K562 (cell line): ENCODE results near the gene FAM234A. TPM values are rescaled to one million over a fixed set of nuclear protein-coding genes. Genes with fewer than 3 reads are reported as not detected.

Experiments used
- ATAC-seq: fragments of 200-7000 bp; cut with Tn5 transposase; 3 replicates; pipeline ENCODE4 v1.9.1; 2020; ENCODE audit warnings: moderate library complexity
- BruUV-seq: library from RNA; stranded (reverse); fragments of 400-500 nt; replicated peaks from 2 replicates; lab custom pipeline; 2021; lab: Mats Ljungman, UMichigan
- CTCF ChIA-PET: fragments of 300-600 bp; formaldehyde crosslinking; extraction: SDS; loops from one replicate; lab custom pipeline; 2021; ENCODE audit warnings: low intra/inter-chr PET ratio; lab: Yijun Ruan, JAX
- POLR2A ChIA-PET: fragments of 300-600, 350-650 bp; sonication (Branson Sonifier 250); formaldehyde crosslinking; extraction: SDS; loops from one replicate; lab custom pipeline; 2021; ENCODE audit warnings: antibody characterized with exemption, inconsistent platforms; lab: Yijun Ruan, JAX
- DNase-seq, 4 experiments: peaks; one replicate each; pipeline versions ENCODE4 v3.0.0 to v3.0.0-alpha.2; 2011 to 2018; ENCODE audit warnings: low spot score in 3 of 4, mixed read lengths in 3 of 4; ENCODE audit errors: extremely low read depth in 1 of 4
- FAIRE-seq: peaks from 2 replicates; lab custom pipeline; 2011; peaks lifted over from hg19 to GRCh38; lab: Jason Lieb, UNC
- H2AFZ ChIP-seq: 2 replicates; pipeline ENCODE4 v1.6.0; 2011; ENCODE audit warnings: low read depth, low read length, control low read depth, inconsistent platforms
- H3K27ac ChIP-seq: fragments of 200-600 bp; 3 replicates; pipeline ENCODE4 v1.8.0; 2011; ENCODE audit warnings: low read depth, mild to moderate bottlenecking, control low read depth, inconsistent platforms, low read length, moderate library complexity, mixed read lengths; ENCODE audit errors: extremely low read depth
- H3K27me3 ChIP-seq, 2 experiments: fragments of 300-600 bp in 1 of 2; 2 replicates in 1 of 2; 3 replicates in 1 of 2; pipeline versions ENCODE4 v1.6.0 to v1.8.0; 2011; ENCODE audit warnings: inconsistent platforms in 2 of 2, low read length in 2 of 2, mild to moderate bottlenecking in 1 of 2, mixed read lengths in 1 of 2, moderate library complexity in 1 of 2; ENCODE audit not compliant: control insufficient read depth in 2 of 2, insufficient read depth in 2 of 2
- H3K36me3 ChIP-seq: fragments of 300-600 bp; 3 replicates; pipeline ENCODE4 v1.8.0; 2011; ENCODE audit warnings: mild to moderate bottlenecking, low read length, inconsistent platforms; ENCODE audit not compliant: control insufficient read depth, insufficient read depth
- H3K4me1 ChIP-seq, 2 experiments: fragments of 200-600 bp in 1 of 2; replicated peaks in 1 of 2; 2 replicates in 1 of 2; 3 replicates in 1 of 2; pipeline versions ENCODE4 v1.5.1 to v1.8.0; 2011; ENCODE audit warnings: inconsistent platforms in 2 of 2, low read length in 2 of 2, mild to moderate bottlenecking in 1 of 2, mixed read lengths in 1 of 2, moderate library complexity in 1 of 2; ENCODE audit not compliant: control insufficient read depth in 2 of 2, insufficient read depth in 2 of 2
- H3K4me2 ChIP-seq: 2 replicates; pipeline ENCODE4 v1.6.1; 2011; ENCODE audit warnings: low read length, control low read depth, inconsistent platforms, mixed read lengths; ENCODE audit not compliant: insufficient read depth
- H3K4me3 ChIP-seq: fragments of 200-600 bp; sonication (generic), shearing (Covaris generic); 2 replicates; pipeline ENCODE4 v1.5.1; 2016; ENCODE audit warnings: control low read depth, inconsistent platforms
- H3K79me2 ChIP-seq: fragments of 200-600 bp; 3 replicates; pipeline ENCODE4 v1.8.0; 2011; ENCODE audit warnings: low read length, inconsistent platforms; ENCODE audit not compliant: control insufficient read depth, insufficient read depth
- H3K9ac ChIP-seq, 2 experiments: 2 replicates each; pipeline versions ENCODE4 v1.6.0 to v1.6.1; 2011; ENCODE audit warnings: low read depth in 2 of 2, low read length in 2 of 2, control low read depth in 1 of 2, inconsistent platforms in 1 of 2, mild to moderate bottlenecking in 1 of 2, mixed read lengths in 1 of 2; ENCODE audit not compliant: insufficient read depth in 1 of 2
- H3K9me1 ChIP-seq: one replicate; pipeline ENCODE4 v1.6.0; 2011; ENCODE audit warnings: inconsistent platforms, mild to moderate bottlenecking, low read length, moderate library complexity; ENCODE audit not compliant: control insufficient read depth, insufficient read depth
- H3K9me3 ChIP-seq: replicated peaks from 2 replicates; pipeline ENCODE4 v1.5.1; 2011; ENCODE audit warnings: low read depth, low read length, inconsistent platforms; ENCODE audit not compliant: control insufficient read depth, insufficient read depth
- H4K20me1 ChIP-seq: replicated peaks from 2 replicates; pipeline ENCODE4 v1.6.1; 2011; ENCODE audit warnings: low read length, inconsistent platforms, mixed read lengths; ENCODE audit not compliant: control insufficient read depth, insufficient read depth
- BRD9 ChIP-seq: fragments of 450-650 bp; IDR thresholded peaks from 2 replicates; pipeline ENCODE4 v1.6.1; 2018; ENCODE audit warnings: low read depth; ENCODE audit not compliant: partially characterized antibody
- ETV1 ChIP-seq: fragments of 450-650 bp; conservative IDR thresholded peaks from 2 replicates; pipeline ENCODE4 v1.6.1; 2016; ENCODE audit warnings: missing genetic modification characterization, control low read depth, low read depth, missing compliant biosample characterization
- HDAC1 ChIP-seq, 2 experiments: fragments of 450-650 bp; IDR thresholded peaks; 2 replicates each; pipeline ENCODE4 v1.6.1; 2016 to 2017; ENCODE audit warnings: inconsistent platforms in 1 of 2, mild to moderate bottlenecking in 1 of 2, moderate library complexity in 1 of 2
- MAZ ChIP-seq, 2 experiments: fragments of 450-650 bp in 1 of 2; sonication (generic) in 1 of 2; formaldehyde crosslinking; IDR thresholded peaks in 1 of 2; conservative IDR thresholded peaks in 1 of 2; 2 replicates each; pipeline versions ENCODE4 v1.4.0 to v1.5.0; 2020; ENCODE audit warnings: mild to moderate bottlenecking in 1 of 2, missing genetic modification reagents in 1 of 2
- MGA ChIP-seq: fragments of 450-650 bp; IDR thresholded peaks from 2 replicates; pipeline ENCODE4 v1.6.1; 2016; ENCODE audit warnings: mild to moderate bottlenecking, moderate library complexity
- MTA2 ChIP-seq: fragments of 450-650 bp; IDR thresholded peaks from 2 replicates; pipeline ENCODE4 v1.6.1; 2016; ENCODE audit warnings: low read depth
- SPI1 ChIP-seq: IDR thresholded peaks from 2 replicates; pipeline ENCODE4 v1.6.1; 2011; ENCODE audit warnings: low read depth, low read length, control low read depth, borderline replicate concordance
- TCF7 ChIP-seq: sonication (generic); IDR thresholded peaks from 2 replicates; pipeline ENCODE4 v1.6.1; 2016; ENCODE audit warnings: antibody characterized with exemption, borderline replicate concordance
- ZNF324 ChIP-seq: fragments of 250-450 bp; sonication (Bioruptor Pico); IDR thresholded peaks from 2 replicates; pipeline ENCODE4 v1.4.0; 2020; ENCODE audit warnings: mild to moderate bottlenecking
- WGBS: fragments of 100-300 bp; shearing (Covaris generic); methylation state at CpG from one replicate; pipeline ENCODE4 v1.1.6; 2016; ENCODE audit warnings: low coverage, mixed read lengths; ENCODE audit not compliant: insufficient coverage; ENCODE audit errors: missing lambda C conversion rate; 5-methylcytosine and 5-hydroxymethylcytosine counted together
- in situ Hi-C: fragments of 300-500 bp; cut with MboI; formaldehyde crosslinking; loops from 4 replicates; pipeline ENCODE4 v1.15.0; 2018; ENCODE audit warnings: inconsistent platforms, mixed read lengths
- intact Hi-C: fragments of 100-400 bp; cut with micrococcal nuclease; formaldehyde crosslinking; loops from 2 replicates; pipeline ENCODE4 v1.14.2; 2022
- polyA plus RNA-seq, 8 experiments: library from polyadenylated mRNA; depleted of rRNA in 4 of 8; stranded (reverse) in 5 of 8; unstranded in 3 of 8; fragments of >200 nt; fragmentation: Nextera tagmentation in 2 of 8; fragmentation: Illumina TruSeq in 1 of 8; extraction: Ambion mirVana in 2 of 8; extraction: Trizol in 1 of 8; gene quantifications; 2 replicates each; pipeline versions ENCODE4 v1.2.1 to v1.2.3, GENCODE V29; 2011 to 2014; ENCODE audit warnings: inconsistent platforms in 1 of 8, missing spikeins in 1 of 8
- total RNA-seq, 7 experiments: library from RNA; depleted of rRNA in 6 of 7; stranded (reverse); fragments of >200 nt in 6 of 7; fragmentation: Illumina TruSeq in 2 of 7; extraction: Trizol in 2 of 7; gene quantifications; 2 replicates each; pipeline versions ENCODE4 v1.2.1 to v1.2.3, GENCODE V29; 2011 to 2021; ENCODE audit warnings: low replicate concordance in 1 of 7

The FAM234A gene
- total and polyA plus RNA-seq, 9 of the 15 experiments (the other 6 are each of a cell fraction or from before 2014, with no cell fraction given): 1.0 to 47.9 (median 15.0) TPM

DNA sequence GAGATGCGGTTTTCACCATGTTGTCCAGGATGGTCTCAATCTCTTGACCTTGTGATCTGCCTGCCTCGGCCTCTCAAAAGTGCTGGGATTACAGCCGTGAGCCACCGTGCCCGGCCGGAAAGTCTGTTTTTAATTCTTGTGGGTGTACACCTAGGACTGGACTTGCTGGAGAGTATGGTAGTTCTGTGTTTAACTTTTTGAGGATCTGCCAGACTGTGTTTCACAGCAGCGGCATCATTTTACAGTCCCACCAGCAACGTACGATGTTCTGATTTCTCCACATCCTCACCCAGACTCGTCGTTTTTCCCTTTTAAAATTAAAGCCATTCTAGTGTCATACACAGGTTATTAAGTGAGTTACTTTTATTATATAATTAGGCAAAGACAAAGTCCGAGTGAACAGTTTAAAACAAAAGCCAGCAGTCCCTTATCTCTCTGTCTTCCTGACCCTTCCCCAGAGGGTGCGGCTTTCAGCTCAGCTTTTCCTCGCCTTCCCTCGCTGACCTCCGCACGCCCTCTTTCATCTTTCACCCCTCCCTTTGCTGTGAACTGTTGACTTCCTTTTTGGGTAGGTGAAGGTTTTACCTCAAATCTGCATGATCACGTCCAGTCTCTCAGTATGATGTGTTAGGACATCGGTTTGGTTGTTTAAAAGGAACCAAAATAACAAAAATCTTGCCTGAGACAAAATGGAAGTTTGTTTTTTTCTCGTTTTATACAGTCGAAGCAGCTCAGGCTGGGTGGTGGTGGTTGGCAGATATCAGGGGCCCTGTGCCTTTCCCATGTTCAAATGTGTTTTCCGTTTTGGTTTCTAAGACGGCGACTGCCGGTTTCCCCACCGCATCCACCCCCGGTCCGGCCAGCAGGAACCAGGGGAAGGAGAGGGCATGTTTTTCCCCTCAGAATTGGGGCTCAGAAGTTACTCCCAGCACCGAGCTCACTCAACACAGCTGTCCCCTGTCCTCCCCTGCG is 18.0 kb downstream of the FAM234A start:
- Histone ChIP-seq H3K27ac (peak overlapping the region; percentile 85), H2AFZ (peak overlapping the region; percentile 69), H3K4me3 (no peak overlapping the region), H3K4me2 (peak overlapping the region; percentile 71), H3K9ac (peak overlapping the region; percentile 58 to 80), H3K4me1 (peaks cover 9 to 38% of the 10 kb centered on the region in 2 experiments), H4K20me1 (no peaks in the 10 kb centered on the region), H3K9me3 (no peaks in the 10 kb centered on the region), H3K36me3 (peaks cover 16% of the 10 kb centered on the region; the same call in 2 of the 3 replicates), H3K27me3 (no peaks in the 10 kb centered on the region), H3K79me2 (peaks cover 5% of the 10 kb centered on the region; the same call in 1 of the 3 replicates), H3K9me1 (no peaks in the 10 kb centered on the region)
- peak; percentile 97 for FAIRE-seq
- DNase-seq: peak; percentile 61 to 86 (median 70)
- 12% methylated on average over 30 of the region's 30 CpGs for WGBS
- ATAC-seq: peak; percentile 92
- POLR2A ChIA-PET: interaction anchor here (0.6 to 3.5 kb wide), 3 partner anchors 9 to 18 kb away, joined by 3 to 14 read pairs (median 4); no protein-coding TSS in a partner anchor
- in situ Hi-C loops (no loop called here), intact Hi-C loops (no loop called here)
- CTCF ChIA-PET: no interaction called here
- BruUV-seq: no TSS peak
- TF ChIP-seq ETV1 (tag): peak; percentile 43
- peak; percentile 74 for TF ChIP-seq SPI1
- peak in 1 of 2 experiments; percentile 26; a peak in 1 of 4 replicates for TF ChIP-seq MAZ (CRISPR knock-in tag; conservative IDR thresholded peaks at IDR 0.05 in 1 of 2, IDR thresholded peaks at IDR 0.05 in 1 of 2)
- peak in 1 of 2 experiments; percentile 67; a peak in 1 of 4 replicates for TF ChIP-seq HDAC1 (IDR thresholded peaks at IDR 0.05)
- TF ChIP-seq ZNF324 (CRISPR knock-in tag): no peak
- peak; percentile 13; the same call in 1 of the 2 replicates for TF ChIP-seq MTA2
- peak; percentile 71 for TF ChIP-seq BRD9
- TF ChIP-seq TCF7: peak; percentile 85; the same call in 1 of the 2 replicates
- TF ChIP-seq MGA: 0 out of 2 replicates have a peak, but pooled peaks have one; percentile 42
